GM23338 (cell line): Measurements from ENCODE around the gene GDPD5. TPM values are rescaled to one million over a fixed set of nuclear protein-coding genes. Genes with fewer than 3 reads are reported as not detected.

Experiments
- ATAC-seq: fragments of 200-7000 bp; cut with Tn5 transposase; 3 replicates; pipeline ENCODE4 v1.9.1; 2020
- DNase-seq: peaks from one replicate; pipeline ENCODE4 v3.0.0-alpha.2; 2015; ENCODE audit warnings: low spot score
- H2AFZ ChIP-seq: fragments of 200-600 bp; sonication (generic); 2 replicates; pipeline ENCODE4 v1.8.0; 2016; ENCODE audit warnings: antibody characterized with exemption, mild to moderate bottlenecking, moderate library complexity
- H3F3A ChIP-seq: fragments of 200-600 bp; sonication (generic); replicated peaks from 2 replicates; pipeline ENCODE4 v1.8.0; 2017; ENCODE audit warnings: antibody characterized with exemption, mixed run types, low read depth
- H3K27ac ChIP-seq: fragments of 200-600 bp; sonication (generic); 2 replicates; pipeline ENCODE4 v1.6.1; 2016; ENCODE audit warnings: low read depth
- H3K27me3 ChIP-seq: fragments of 200-600 bp; sonication (generic); 2 replicates; pipeline ENCODE4 v1.8.0; 2016; ENCODE audit warnings: mild to moderate bottlenecking, mixed run types, moderate library complexity; ENCODE audit not compliant: insufficient read depth
- H3K36me3 ChIP-seq: fragments of 200-600 bp; sonication (generic); 2 replicates; pipeline ENCODE4 v1.8.0; 2016; ENCODE audit warnings: mild to moderate bottlenecking; ENCODE audit not compliant: insufficient read depth
- H3K4me1 ChIP-seq: fragments of 200-600 bp; sonication (generic); 2 replicates; pipeline ENCODE4 v1.8.0; 2016; ENCODE audit warnings: mild to moderate bottlenecking, moderate library complexity; ENCODE audit not compliant: insufficient read depth
- H3K4me2 ChIP-seq: fragments of 200-600 bp; sonication (generic); 2 replicates; pipeline ENCODE4 v1.7.1; 2017; ENCODE audit warnings: mixed run types
- H3K4me3 ChIP-seq: fragments of 200-600 bp; sonication (generic); 2 replicates; pipeline ENCODE4 v1.6.1; 2016; ENCODE audit warnings: mixed run types
- H3K79me2 ChIP-seq: fragments of 200-600 bp; sonication (generic); replicated peaks from 2 replicates; pipeline ENCODE4 v1.8.0; 2017; ENCODE audit warnings: mild to moderate bottlenecking; ENCODE audit not compliant: insufficient read depth
- H3K9me2 ChIP-seq: fragments of 200-600 bp; sonication (generic); 2 replicates; pipeline ENCODE4 v1.8.0; 2017; ENCODE audit not compliant: insufficient read depth
- H4K20me1 ChIP-seq: fragments of 200-600 bp; sonication (generic); replicated peaks from 2 replicates; pipeline ENCODE4 v1.8.0; 2017; ENCODE audit warnings: mild to moderate bottlenecking; ENCODE audit not compliant: insufficient read depth
- H3K27ac Mint-ChIP-seq: 2 replicates; pipeline ENCODE4 v1.8.0; 2020; ENCODE audit warnings: inconsistent platforms, mild to moderate bottlenecking, moderate library complexity, mixed read lengths
- H3K27me3 Mint-ChIP-seq: 3 replicates; pipeline ENCODE4 v1.8.0; 2022; ENCODE audit warnings: low read depth, mild to moderate bottlenecking, moderate library complexity, mixed read lengths, inconsistent platforms; ENCODE audit not compliant: insufficient read depth, poor library complexity
- H3K36me3 Mint-ChIP-seq: 3 replicates; pipeline ENCODE4 v1.8.0; 2021; ENCODE audit warnings: low read depth, mild to moderate bottlenecking, inconsistent platforms, moderate library complexity, mixed read lengths
- H3K4me1 Mint-ChIP-seq: 3 replicates; pipeline ENCODE4 v1.8.0; 2020; ENCODE audit warnings: mild to moderate bottlenecking, inconsistent platforms, mixed read lengths
- H3K4me3 Mint-ChIP-seq: 3 replicates; pipeline ENCODE4 v1.8.0; 2021; ENCODE audit warnings: moderate library complexity, mild to moderate bottlenecking, inconsistent platforms, mixed read lengths
- H3K9me3 Mint-ChIP-seq: 3 replicates; pipeline ENCODE4 v1.8.0; 2020; ENCODE audit warnings: moderate library complexity, mild to moderate bottlenecking, inconsistent platforms, mixed read lengths
- CREB1 ChIP-seq: fragments of 250-450 bp; sonication (Bioruptor Pico); IDR thresholded peaks from 2 replicates; pipeline ENCODE4 v1.5.0; 2020; ENCODE audit warnings: low read depth, mild to moderate bottlenecking, moderate library complexity
- EZH2 ChIP-seq: fragments of 200-600 bp; sonication (generic); IDR thresholded peaks from one replicate; pipeline ENCODE4 v1.8.0; 2017; ENCODE audit warnings: antibody characterized with exemption, mild to moderate bottlenecking, low read depth; ENCODE audit not compliant: unreplicated experiment
- EZH2phosphoT487 ChIP-seq: fragments of 200-600 bp; sonication (generic); IDR thresholded peaks from one replicate; pipeline ENCODE4 v1.8.1; 2018; ENCODE audit warnings: antibody characterized with exemption; ENCODE audit not compliant: unreplicated experiment
- JUNB ChIP-seq: IDR thresholded peaks from one replicate; pipeline ENCODE4 v1.6.1; 2016; ENCODE audit warnings: antibody characterized with exemption; ENCODE audit not compliant: unreplicated experiment
- NANOG ChIP-seq: IDR thresholded peaks from 2 replicates; pipeline ENCODE4 v1.6.1; 2016; ENCODE audit warnings: antibody characterized with exemption, borderline replicate concordance
- POLR2AphosphoS5 ChIP-seq: IDR thresholded peaks from 2 replicates; pipeline ENCODE4 v1.6.1; 2016; ENCODE audit warnings: antibody characterized with exemption, low read depth
- STAT1 ChIP-seq: IDR thresholded peaks from one replicate; pipeline ENCODE4 v1.6.1; 2016; ENCODE audit warnings: antibody characterized with exemption; ENCODE audit not compliant: unreplicated experiment
- ZNF114 ChIP-seq: fragments of 250-450 bp; sonication (Bioruptor Pico); IDR thresholded peaks from 2 replicates; pipeline ENCODE4 v1.5.0; 2020; ENCODE audit warnings: mild to moderate bottlenecking, moderate library complexity
- ZNF331 ChIP-seq: fragments of 250-450 bp; sonication (Bioruptor Pico); IDR thresholded peaks from 2 replicates; pipeline ENCODE4 v1.5.0; 2020; ENCODE audit warnings: low read depth, mild to moderate bottlenecking, moderate library complexity
- polyA plus RNA-seq: library from polyadenylated mRNA; unstranded; fragments of >200 nt; fragmentation: Nextera tagmentation; extraction: Ambion mirVana; gene quantifications from 2 replicates; pipeline ENCODE4 v1.2.1, GENCODE V29; 2016
- total RNA-seq: library from RNA; depleted of rRNA; stranded (reverse); fragments of >200 nt; shearing (Covaris generic); gene quantifications from 2 replicates; pipeline ENCODE4 v1.2.3, GENCODE V29; 2014
- TF ChIP-seq, protein P1 (sequence below): IDR thresholded peaks from one replicate; pipeline ENCODE4 v1.6.1; 2018; ENCODE audit warnings: antibody characterized with exemption; ENCODE audit not compliant: unreplicated experiment
- TF ChIP-seq, protein P2 (sequence below), 2 experiments: fragments of 200-600 bp in 1 of 2; sonication (generic) in 1 of 2; conservative IDR thresholded peaks; 2 replicates each; pipeline versions ENCODE4 v1.5.1 to v1.6.1; 2016 to 2017; ENCODE audit warnings: antibody characterized with exemption in 2 of 2, low read depth in 2 of 2, mild to moderate bottlenecking in 2 of 2, moderate library complexity in 1 of 2
- TF ChIP-seq, protein P3 (sequence below): fragments of 250-450 bp; sonication (Bioruptor Pico); IDR thresholded peaks from 2 replicates; pipeline ENCODE4 v1.5.0; 2020; ENCODE audit warnings: mild to moderate bottlenecking, moderate library complexity
- TF ChIP-seq, protein P4 (sequence below): IDR thresholded peaks from 2 replicates; pipeline ENCODE4 v1.6.1; 2016; ENCODE audit warnings: antibody characterized with exemption

GDPD5 gene
- total and polyA plus RNA-seq, 2 experiments from 2014 or later: 1.6 to 4.9 TPM

DNA sequence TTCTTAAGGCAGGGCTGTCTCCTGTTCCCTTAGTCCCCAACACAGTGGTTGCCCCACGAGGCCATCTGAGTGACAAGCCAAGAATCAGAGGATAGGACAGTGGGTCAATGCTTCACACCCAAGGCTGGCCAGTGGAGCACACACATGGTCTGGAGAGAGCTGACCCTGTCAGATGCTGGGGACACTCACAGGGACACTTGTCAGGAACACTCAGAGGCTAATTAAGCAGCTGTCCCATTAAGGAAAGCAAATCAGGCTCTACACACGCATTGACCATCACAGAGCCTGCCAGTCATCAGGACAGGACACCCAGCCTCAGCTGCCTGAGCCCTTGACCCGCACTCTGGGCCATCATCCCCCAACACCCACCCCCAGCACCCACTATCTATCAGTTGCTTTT is 18.2 kb downstream of the GDPD5 start:
- H3K27me3 ChIP-seq: no peaks in the 10 kb centered on the region
- no peak overlapping the region for H3K4me3 ChIP-seq
- Mint-ChIP-seq H3K36me3 (no peaks in the 10 kb centered on the region), H3K4me3 (no peak overlapping the region), H3K27me3 (peaks cover 8% of the 10 kb centered on the region), H3K27ac (no peak overlapping the region), H3K9me3 (no peaks in the 10 kb centered on the region), H3K4me1 (peaks cover 2% of the 10 kb centered on the region; the same call in 1 of the 3 replicates)
- no peaks in the 10 kb centered on the region for H3K4me1 ChIP-seq
- H3K9me2 ChIP-seq: no peaks in the 10 kb centered on the region
- H3F3A ChIP-seq: no peaks in the 10 kb centered on the region
- no peaks in the 10 kb centered on the region for H3K36me3 ChIP-seq
- TF ChIP-seq, protein P1, sequence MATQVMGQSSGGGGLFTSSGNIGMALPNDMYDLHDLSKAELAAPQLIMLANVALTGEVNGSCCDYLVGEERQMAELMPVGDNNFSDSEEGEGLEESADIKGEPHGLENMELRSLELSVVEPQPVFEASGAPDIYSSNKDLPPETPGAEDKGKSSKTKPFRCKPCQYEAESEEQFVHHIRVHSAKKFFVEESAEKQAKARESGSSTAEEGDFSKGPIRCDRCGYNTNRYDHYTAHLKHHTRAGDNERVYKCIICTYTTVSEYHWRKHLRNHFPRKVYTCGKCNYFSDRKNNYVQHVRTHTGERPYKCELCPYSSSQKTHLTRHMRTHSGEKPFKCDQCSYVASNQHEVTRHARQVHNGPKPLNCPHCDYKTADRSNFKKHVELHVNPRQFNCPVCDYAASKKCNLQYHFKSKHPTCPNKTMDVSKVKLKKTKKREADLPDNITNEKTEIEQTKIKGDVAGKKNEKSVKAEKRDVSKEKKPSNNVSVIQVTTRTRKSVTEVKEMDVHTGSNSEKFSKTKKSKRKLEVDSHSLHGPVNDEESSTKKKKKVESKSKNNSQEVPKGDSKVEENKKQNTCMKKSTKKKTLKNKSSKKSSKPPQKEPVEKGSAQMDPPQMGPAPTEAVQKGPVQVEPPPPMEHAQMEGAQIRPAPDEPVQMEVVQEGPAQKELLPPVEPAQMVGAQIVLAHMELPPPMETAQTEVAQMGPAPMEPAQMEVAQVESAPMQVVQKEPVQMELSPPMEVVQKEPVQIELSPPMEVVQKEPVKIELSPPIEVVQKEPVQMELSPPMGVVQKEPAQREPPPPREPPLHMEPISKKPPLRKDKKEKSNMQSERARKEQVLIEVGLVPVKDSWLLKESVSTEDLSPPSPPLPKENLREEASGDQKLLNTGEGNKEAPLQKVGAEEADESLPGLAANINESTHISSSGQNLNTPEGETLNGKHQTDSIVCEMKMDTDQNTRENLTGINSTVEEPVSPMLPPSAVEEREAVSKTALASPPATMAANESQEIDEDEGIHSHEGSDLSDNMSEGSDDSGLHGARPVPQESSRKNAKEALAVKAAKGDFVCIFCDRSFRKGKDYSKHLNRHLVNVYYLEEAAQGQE: no peak
- no peak for TF ChIP-seq POLR2AphosphoS5
- no peak for TF ChIP-seq ZNF114 (CRISPR knock-in tag)
- TF ChIP-seq, protein P2, sequence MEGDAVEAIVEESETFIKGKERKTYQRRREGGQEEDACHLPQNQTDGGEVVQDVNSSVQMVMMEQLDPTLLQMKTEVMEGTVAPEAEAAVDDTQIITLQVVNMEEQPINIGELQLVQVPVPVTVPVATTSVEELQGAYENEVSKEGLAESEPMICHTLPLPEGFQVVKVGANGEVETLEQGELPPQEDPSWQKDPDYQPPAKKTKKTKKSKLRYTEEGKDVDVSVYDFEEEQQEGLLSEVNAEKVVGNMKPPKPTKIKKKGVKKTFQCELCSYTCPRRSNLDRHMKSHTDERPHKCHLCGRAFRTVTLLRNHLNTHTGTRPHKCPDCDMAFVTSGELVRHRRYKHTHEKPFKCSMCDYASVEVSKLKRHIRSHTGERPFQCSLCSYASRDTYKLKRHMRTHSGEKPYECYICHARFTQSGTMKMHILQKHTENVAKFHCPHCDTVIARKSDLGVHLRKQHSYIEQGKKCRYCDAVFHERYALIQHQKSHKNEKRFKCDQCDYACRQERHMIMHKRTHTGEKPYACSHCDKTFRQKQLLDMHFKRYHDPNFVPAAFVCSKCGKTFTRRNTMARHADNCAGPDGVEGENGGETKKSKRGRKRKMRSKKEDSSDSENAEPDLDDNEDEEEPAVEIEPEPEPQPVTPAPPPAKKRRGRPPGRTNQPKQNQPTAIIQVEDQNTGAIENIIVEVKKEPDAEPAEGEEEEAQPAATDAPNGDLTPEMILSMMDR (conservative IDR thresholded peaks at IDR 0.05; ENCODE audit: low read depth in 2 of 2): no peak
- TF ChIP-seq, protein P3, sequence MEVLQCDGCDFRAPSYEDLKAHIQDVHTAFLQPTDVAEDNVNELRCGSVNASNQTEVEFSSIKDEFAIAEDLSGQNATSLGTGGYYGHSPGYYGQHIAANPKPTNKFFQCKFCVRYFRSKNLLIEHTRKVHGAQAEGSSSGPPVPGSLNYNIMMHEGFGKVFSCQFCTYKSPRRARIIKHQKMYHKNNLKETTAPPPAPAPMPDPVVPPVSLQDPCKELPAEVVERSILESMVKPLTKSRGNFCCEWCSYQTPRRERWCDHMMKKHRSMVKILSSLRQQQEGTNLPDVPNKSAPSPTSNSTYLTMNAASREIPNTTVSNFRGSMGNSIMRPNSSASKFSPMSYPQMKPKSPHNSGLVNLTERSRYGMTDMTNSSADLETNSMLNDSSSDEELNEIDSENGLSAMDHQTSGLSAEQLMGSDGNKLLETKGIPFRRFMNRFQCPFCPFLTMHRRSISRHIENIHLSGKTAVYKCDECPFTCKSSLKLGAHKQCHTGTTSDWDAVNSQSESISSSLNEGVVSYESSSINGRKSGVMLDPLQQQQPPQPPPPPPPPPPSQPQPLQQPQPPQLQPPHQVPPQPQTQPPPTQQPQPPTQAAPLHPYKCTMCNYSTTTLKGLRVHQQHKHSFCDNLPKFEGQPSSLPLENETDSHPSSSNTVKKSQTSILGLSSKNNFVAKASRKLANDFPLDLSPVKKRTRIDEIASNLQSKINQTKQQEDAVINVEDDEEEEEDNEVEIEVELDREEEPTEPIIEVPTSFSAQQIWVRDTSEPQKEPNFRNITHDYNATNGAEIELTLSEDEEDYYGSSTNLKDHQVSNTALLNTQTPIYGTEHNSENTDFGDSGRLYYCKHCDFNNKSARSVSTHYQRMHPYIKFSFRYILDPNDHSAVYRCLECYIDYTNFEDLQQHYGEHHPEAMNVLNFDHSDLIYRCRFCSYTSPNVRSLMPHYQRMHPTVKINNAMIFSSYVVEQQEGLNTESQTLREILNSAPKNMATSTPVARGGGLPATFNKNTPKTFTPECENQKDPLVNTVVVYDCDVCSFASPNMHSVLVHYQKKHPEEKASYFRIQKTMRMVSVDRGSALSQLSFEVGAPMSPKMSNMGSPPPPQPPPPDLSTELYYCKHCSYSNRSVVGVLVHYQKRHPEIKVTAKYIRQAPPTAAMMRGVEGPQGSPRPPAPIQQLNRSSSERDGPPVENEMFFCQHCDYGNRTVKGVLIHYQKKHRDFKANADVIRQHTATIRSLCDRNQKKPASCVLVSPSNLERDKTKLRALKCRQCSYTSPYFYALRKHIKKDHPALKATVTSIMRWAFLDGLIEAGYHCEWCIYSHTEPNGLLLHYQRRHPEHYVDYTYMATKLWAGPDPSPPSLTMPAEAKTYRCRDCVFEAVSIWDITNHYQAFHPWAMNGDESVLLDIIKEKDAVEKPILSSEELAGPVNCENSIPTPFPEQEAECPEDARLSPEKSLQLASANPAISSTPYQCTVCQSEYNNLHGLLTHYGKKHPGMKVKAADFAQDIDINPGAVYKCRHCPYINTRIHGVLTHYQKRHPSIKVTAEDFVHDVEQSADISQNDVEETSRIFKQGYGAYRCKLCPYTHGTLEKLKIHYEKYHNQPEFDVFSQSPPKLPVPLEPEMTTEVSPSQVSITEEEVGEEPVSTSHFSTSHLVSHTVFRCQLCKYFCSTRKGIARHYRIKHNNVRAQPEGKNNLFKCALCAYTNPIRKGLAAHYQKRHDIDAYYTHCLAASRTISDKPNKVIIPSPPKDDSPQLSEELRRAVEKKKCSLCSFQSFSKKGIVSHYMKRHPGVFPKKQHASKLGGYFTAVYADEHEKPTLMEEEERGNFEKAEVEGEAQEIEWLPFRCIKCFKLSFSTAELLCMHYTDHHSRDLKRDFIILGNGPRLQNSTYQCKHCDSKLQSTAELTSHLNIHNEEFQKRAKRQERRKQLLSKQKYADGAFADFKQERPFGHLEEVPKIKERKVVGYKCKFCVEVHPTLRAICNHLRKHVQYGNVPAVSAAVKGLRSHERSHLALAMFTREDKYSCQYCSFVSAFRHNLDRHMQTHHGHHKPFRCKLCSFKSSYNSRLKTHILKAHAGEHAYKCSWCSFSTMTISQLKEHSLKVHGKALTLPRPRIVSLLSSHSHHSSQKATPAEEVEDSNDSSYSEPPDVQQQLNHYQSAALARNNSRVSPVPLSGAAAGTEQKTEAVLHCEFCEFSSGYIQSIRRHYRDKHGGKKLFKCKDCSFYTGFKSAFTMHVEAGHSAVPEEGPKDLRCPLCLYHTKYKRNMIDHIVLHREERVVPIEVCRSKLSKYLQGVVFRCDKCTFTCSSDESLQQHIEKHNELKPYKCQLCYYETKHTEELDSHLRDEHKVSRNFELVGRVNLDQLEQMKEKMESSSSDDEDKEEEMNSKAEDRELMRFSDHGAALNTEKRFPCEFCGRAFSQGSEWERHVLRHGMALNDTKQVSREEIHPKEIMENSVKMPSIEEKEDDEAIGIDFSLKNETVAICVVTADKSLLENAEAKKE (CRISPR knock-in tag): no peak
- TF ChIP-seq EZH2phosphoT487: no peak
- no peak for TF ChIP-seq ZNF331 (CRISPR knock-in tag)
- no peak for TF ChIP-seq STAT1
- TF ChIP-seq NANOG: no peak
- TF ChIP-seq, protein P4, sequence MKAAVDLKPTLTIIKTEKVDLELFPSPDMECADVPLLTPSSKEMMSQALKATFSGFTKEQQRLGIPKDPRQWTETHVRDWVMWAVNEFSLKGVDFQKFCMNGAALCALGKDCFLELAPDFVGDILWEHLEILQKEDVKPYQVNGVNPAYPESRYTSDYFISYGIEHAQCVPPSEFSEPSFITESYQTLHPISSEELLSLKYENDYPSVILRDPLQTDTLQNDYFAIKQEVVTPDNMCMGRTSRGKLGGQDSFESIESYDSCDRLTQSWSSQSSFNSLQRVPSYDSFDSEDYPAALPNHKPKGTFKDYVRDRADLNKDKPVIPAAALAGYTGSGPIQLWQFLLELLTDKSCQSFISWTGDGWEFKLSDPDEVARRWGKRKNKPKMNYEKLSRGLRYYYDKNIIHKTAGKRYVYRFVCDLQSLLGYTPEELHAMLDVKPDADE: no peak
- no peak for TF ChIP-seq EZH2
- no peak for TF ChIP-seq JUNB
- TF ChIP-seq CREB1 (CRISPR knock-in tag): no peak
- H2AFZ ChIP-seq: no peak overlapping the region
- H3K4me2 ChIP-seq: no peak overlapping the region
- DNase-seq (no peak), ATAC-seq (no peak)
- no peak overlapping the region for H3K27ac ChIP-seq
- H3K79me2 ChIP-seq: no peaks in the 10 kb centered on the region
- H4K20me1 ChIP-seq: no peaks in the 10 kb centered on the region
